ENCODE data around the gene RASL11B. TPM values are rescaled to one million over a fixed set of nuclear protein-coding genes. Genes with fewer than 3 reads are reported as not detected.
"Not testable (repeated sequence)": the region's sequence is repeated elsewhere in the genome, so short reads cannot be mapped to it uniquely, and the experiment has no call there.

Gene RASL11B
- total RNA-seq, 1 donor from 2014 or later = 6.3 TPM

DNA sequence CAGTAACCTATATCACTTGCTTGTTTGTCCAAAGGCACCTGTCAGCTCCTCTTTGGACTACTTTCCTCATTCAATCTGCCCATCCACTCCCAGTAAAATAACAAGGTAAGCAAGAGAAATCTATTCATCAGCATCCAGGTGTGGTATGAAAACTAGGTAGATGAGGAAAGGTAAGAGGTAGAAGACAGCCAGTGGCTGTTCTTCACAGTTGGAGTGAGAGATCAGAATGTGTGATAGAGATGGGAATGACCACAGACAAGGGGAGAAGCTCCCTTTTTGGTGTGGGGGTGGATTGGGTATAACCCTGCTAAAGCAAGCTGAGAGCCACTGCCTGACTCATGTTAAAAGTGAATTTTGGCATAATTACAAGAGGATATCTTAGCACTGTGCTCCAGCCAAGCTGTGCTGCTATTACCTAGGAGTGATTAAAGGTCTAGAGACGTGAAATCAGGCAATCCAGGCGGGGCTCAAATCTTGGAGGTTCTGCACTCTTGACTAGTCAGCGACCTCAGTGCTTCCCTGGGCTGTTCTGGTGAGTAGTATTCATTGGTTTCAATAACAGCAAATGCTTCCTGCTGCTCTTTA is 28.1 kb upstream of the RASL11B start:
- Histone ChIP-seq H3K9me3 (ENCODE audit: control insufficient read depth in 3 of 3, low read length in 3 of 3) (no peaks in the 10 kb centered on the region), H3K36me3 (ENCODE audit: control insufficient read depth in 3 of 3, insufficient read depth in 3 of 3, low read length in 3 of 3) (no peaks in the 10 kb centered on the region), H3K4me3 (ENCODE audit: low read length in 3 of 3) (peak overlapping the region in 1 of 3 donors; percentile 39), H3K9ac (ENCODE audit: low read depth in 1 of 3, low read length in 3 of 3) (no peak overlapping the region), H3K4me1 (ENCODE audit: control insufficient read depth in 3 of 3, insufficient read depth in 3 of 3, low read length in 3 of 3) (peaks cover 15 to 26% (median 20%) of the 10 kb centered on the region in 3 donors), H3K27ac (ENCODE audit: low read depth, low read length) (no peak overlapping the region), H3K27me3 (ENCODE audit: control insufficient read depth in 3 of 3, insufficient read depth in 3 of 3, low read length in 3 of 3) (no peaks in the 10 kb centered on the region)

DNA sequence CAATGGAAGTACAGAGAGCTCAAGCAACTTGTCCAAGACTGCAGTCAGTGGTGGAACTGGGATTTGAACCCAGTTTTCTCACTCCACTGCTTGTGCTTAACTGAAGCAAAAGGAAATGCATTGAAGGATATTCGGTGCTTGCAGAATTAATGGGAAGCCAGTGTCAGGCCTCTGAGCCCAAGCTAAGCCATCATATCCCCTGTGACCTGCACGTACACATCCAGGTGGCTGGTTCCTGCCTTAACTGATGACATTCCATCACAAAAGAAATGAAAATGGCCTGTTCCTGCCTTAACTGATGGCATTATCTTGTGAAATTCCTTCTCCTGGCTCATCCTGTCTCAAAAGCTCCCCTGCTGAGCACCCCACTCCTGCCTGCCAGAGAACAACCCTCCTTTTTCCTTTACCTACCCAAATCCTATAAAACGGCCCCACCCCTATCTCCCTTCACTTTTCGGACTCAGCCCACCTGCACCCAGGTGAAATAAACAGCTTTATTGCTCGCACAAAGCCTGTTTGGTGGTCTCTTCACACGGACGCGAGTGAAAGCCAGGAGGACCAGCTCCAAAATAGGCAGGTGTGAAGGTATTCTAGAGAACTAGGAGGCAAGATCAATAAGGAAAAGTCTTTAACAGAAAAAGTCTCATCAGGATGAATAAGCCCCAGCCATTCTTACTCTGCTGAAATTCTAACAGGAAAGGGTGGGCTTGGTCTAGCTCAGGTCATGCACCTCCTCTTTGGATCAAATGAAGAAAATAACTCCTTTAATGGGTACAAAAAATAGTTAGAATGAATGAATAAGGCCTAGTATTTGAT is 27.3 kb upstream of the RASL11B start:
- not testable (repeated sequence) for H3K36me3 ChIP-seq (ENCODE audit: control insufficient read depth in 3 of 3, insufficient read depth in 3 of 3, low read length in 3 of 3); H3K9ac ChIP-seq (ENCODE audit: low read depth in 1 of 3, low read length in 3 of 3); H3K27ac ChIP-seq (ENCODE audit: low read depth, low read length); H3K4me3 ChIP-seq (ENCODE audit: low read length in 3 of 3); H3K9me3 ChIP-seq (ENCODE audit: control insufficient read depth in 3 of 3, low read length in 3 of 3); H3K27me3 ChIP-seq (ENCODE audit: control insufficient read depth in 3 of 3, insufficient read depth in 3 of 3, low read length in 3 of 3)
- H3K4me1 ChIP-seq (ENCODE audit: control insufficient read depth in 3 of 3, insufficient read depth in 3 of 3, low read length in 3 of 3) = peaks cover 19 to 34% (median 20%) of the 10 kb centered on the region in 3 donors

DNA sequence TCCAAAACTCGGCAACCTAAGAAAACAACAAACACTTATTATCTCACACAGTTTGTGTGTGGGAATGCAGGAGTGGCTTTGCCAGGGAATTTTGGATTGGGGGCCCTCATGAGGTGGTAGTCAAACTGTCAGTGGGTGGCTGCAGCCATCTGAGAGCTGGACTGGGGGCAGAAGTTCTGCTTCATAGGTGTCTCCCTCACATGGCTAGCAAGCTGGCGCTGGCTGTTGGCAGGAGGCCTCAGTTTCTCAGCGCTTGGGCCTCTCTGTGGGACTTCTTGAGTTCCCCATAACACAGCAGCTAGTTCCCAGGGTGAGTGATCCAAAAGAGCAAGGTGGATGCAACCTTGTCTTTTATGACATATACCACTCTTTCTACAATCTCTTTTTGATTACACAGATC is 26.0 kb upstream of the RASL11B start:
- Histone ChIP-seq H3K9ac (ENCODE audit: low read depth in 1 of 3, low read length in 3 of 3) (no peak overlapping the region), H3K9me3 (ENCODE audit: control insufficient read depth in 3 of 3, low read length in 3 of 3) (no peaks in the 10 kb centered on the region), H3K36me3 (ENCODE audit: control insufficient read depth in 3 of 3, insufficient read depth in 3 of 3, low read length in 3 of 3) (no peaks in the 10 kb centered on the region), H3K4me3 (ENCODE audit: low read length in 3 of 3) (no peak overlapping the region), H3K27me3 (ENCODE audit: control insufficient read depth in 3 of 3, insufficient read depth in 3 of 3, low read length in 3 of 3) (no peaks in the 10 kb centered on the region), H3K4me1 (ENCODE audit: control insufficient read depth in 3 of 3, insufficient read depth in 3 of 3, low read length in 3 of 3) (peaks cover 23 to 42% (median 26%) of the 10 kb centered on the region in 3 donors), H3K27ac (ENCODE audit: low read depth, low read length) (no peak overlapping the region)

GRCh38 chr4:52836678-52837077 is 25.4 kb upstream of the RASL11B start:
- Histone ChIP-seq H3K9ac (ENCODE audit: low read depth in 1 of 3, low read length in 3 of 3) (no peak overlapping the region), H3K4me3 (ENCODE audit: low read length in 3 of 3) (no peak overlapping the region), H3K27me3 (ENCODE audit: control insufficient read depth in 3 of 3, insufficient read depth in 3 of 3, low read length in 3 of 3) (no peaks in the 10 kb centered on the region), H3K36me3 (ENCODE audit: control insufficient read depth in 3 of 3, insufficient read depth in 3 of 3, low read length in 3 of 3) (no peaks in the 10 kb centered on the region), H3K4me1 (ENCODE audit: control insufficient read depth in 3 of 3, insufficient read depth in 3 of 3, low read length in 3 of 3) (peaks cover 24 to 43% (median 30%) of the 10 kb centered on the region in 3 donors), H3K27ac (ENCODE audit: low read depth, low read length) (no peak overlapping the region), H3K9me3 (ENCODE audit: control insufficient read depth in 3 of 3, low read length in 3 of 3) (no peaks in the 10 kb centered on the region)

DNA sequence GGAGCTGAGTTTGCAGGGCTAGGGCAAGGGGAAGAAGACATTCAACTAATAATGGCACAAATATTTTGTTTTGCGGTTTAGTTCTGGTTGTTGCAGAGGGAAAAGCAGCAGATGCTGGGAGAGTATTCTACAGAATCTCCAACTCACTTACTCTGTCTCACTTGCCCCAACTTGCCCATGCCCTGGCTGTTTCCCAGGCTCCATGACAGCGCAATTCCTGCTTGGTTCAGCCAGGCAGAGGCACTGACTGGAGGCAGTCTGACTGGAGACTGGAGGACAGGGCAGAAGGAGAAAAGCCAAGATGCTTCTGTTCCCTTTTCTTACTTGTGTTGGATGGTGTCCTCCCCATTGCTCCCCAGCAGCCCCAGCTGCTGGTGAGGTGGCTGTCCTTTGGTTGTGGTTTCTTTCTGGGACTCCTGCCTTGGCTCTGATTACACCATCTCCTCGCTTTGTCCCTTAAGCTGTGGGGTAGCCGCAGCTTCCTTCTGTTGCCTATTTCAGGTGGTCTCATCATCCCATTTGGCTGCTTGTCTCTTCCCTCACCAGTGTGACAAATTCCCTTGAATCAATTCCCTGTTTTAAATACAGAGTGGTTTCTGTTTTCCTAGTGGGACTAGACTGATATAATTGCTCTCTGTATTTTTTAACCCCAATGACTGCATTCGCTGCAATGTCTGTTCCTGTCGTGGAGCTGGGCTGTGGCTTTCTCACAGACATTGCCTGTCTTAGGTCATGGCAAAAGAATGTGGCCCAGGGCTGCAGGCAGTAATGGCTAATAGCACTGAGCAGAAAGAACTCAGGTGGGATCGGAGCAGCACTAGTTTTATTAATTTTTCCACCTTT is 24.2 kb upstream of the RASL11B start:
- H3K4me1 ChIP-seq (ENCODE audit: control insufficient read depth in 3 of 3, insufficient read depth in 3 of 3, low read length in 3 of 3) = peaks cover 28 to 48% (median 39%) of the 10 kb centered on the region in 3 donors
- no peaks in the 10 kb centered on the region for H3K27me3 ChIP-seq (ENCODE audit: control insufficient read depth in 3 of 3, insufficient read depth in 3 of 3, low read length in 3 of 3)
- no peak overlapping the region for H3K4me3 ChIP-seq (ENCODE audit: low read length in 3 of 3)
- H3K36me3 ChIP-seq (ENCODE audit: control insufficient read depth in 3 of 3, insufficient read depth in 3 of 3, low read length in 3 of 3) = no peaks in the 10 kb centered on the region
- no peak overlapping the region for H3K9ac ChIP-seq (ENCODE audit: low read depth in 1 of 3, low read length in 3 of 3)
- no peak overlapping the region for H3K27ac ChIP-seq (ENCODE audit: low read depth, low read length)
- H3K9me3 ChIP-seq (ENCODE audit: control insufficient read depth in 3 of 3, low read length in 3 of 3) = no peaks in the 10 kb centered on the region

DNA sequence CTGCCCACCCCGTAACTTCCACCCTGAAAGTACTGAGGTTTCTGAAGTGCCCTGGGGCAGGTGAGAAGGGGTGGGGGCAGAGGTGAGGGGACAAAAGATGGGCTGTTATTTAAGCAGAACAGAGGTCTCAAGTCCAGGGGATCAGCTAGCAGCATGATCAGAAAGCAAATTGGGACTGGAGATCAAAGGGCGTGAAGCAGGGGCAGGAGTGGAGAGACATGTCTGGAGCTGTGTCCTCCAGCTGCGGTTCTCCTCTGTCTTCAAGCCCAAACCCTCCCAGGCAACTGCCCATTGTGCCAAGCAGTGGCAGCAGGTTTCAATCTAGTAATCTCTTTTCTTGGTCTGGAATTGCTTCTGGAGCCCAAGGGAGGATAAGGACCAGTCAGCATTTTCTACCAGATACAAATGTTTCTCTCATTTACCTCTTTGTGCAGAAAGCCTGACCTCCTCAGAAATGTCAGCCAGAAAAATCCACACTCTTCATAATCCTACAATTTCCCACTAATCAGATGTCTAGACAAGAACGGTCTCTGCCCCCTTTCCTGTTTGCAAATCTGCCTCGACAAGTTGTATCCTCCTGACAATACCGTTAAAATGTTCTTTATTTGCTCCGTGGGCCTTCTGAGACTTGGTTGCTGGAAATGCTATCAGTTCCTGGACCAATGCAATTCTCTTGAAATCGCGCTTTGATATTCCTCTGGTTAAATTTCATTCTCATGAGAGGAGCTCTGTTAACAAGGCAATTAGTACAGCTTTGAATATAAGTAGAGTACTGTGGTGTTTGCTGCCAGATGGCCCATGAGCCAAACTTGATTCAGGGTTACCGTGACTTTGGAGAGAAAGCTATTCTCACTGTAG is 23.2 kb upstream of the RASL11B start:
- Histone ChIP-seq H3K27me3 (ENCODE audit: control insufficient read depth in 3 of 3, insufficient read depth in 3 of 3, low read length in 3 of 3) (no peaks in the 10 kb centered on the region), H3K4me1 (ENCODE audit: control insufficient read depth in 3 of 3, insufficient read depth in 3 of 3, low read length in 3 of 3) (peaks cover 28 to 43% (median 37%) of the 10 kb centered on the region in 3 donors), H3K36me3 (ENCODE audit: control insufficient read depth in 3 of 3, insufficient read depth in 3 of 3, low read length in 3 of 3) (no peaks in the 10 kb centered on the region), H3K9ac (ENCODE audit: low read depth in 1 of 3, low read length in 3 of 3) (no peak overlapping the region), H3K27ac (ENCODE audit: low read depth, low read length) (no peak overlapping the region), H3K4me3 (ENCODE audit: low read length in 3 of 3) (no peak overlapping the region), H3K9me3 (ENCODE audit: control insufficient read depth in 3 of 3, low read length in 3 of 3) (no peaks in the 10 kb centered on the region)

GRCh38 chr4:52840531-52841370 is 21.4 kb upstream of the RASL11B start:
- no peak overlapping the region for H3K27ac ChIP-seq (ENCODE audit: low read depth, low read length)
- H3K9me3 ChIP-seq (ENCODE audit: control insufficient read depth in 3 of 3, low read length in 3 of 3) = no peaks in the 10 kb centered on the region
- H3K9ac ChIP-seq (ENCODE audit: low read depth in 1 of 3, low read length in 3 of 3) = no peak overlapping the region
- no peaks in the 10 kb centered on the region for H3K36me3 ChIP-seq (ENCODE audit: control insufficient read depth in 3 of 3, insufficient read depth in 3 of 3, low read length in 3 of 3)
- H3K27me3 ChIP-seq (ENCODE audit: control insufficient read depth in 3 of 3, insufficient read depth in 3 of 3, low read length in 3 of 3) = no peaks in the 10 kb centered on the region
- H3K4me3 ChIP-seq (ENCODE audit: low read length in 3 of 3) = no peak overlapping the region
- peaks cover 21 to 37% (median 30%) of the 10 kb centered on the region in 3 donors for H3K4me1 ChIP-seq (ENCODE audit: control insufficient read depth in 3 of 3, insufficient read depth in 3 of 3, low read length in 3 of 3)

DNA sequence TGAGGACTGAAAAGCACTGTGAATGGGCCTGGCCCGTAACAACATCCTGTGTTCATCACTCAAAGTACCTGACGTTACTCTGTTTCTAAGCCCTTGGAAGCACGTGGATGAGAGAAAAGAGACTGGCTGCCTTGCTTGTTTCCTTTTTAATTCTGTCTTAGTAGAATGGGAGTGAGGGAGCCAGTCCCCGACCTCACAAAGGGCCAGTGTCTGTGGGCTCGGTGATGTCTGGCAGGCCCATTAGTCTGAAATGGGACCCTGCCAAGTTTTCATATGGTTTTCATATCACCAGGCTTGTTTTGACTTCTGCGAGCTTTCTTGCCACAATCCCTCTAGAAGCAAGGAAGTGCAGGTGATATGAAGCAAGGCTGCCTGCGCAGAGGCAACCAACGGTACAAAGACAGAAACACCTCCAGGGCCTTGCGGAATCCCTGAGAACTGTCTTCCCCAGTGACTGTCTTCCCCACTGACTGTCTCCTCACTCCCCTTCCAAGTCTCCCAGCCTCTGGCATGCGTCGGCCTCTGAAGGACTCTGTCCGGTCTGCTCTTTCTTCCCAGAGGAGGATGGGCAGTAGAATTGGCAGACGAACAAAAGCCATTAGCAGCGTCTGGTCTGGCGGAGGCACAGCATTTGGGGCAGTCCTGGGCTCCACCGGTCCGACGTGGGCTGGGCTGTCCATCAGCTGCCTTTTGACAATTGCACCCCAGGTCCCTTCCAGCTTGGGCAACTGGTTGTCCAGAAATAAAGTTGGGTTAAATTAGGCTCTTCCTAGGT is 20.2 kb upstream of the RASL11B start:
- Histone ChIP-seq H3K36me3 (ENCODE audit: control insufficient read depth in 3 of 3, insufficient read depth in 3 of 3, low read length in 3 of 3) (no peaks in the 10 kb centered on the region), H3K4me3 (ENCODE audit: low read length in 3 of 3) (peak overlapping the region in 1 of 3 donors; percentile 46), H3K4me1 (ENCODE audit: control insufficient read depth in 3 of 3, insufficient read depth in 3 of 3, low read length in 3 of 3) (peaks cover 21 to 37% (median 34%) of the 10 kb centered on the region in 3 donors), H3K9ac (ENCODE audit: low read depth in 1 of 3, low read length in 3 of 3) (no peak overlapping the region), H3K27me3 (ENCODE audit: control insufficient read depth in 3 of 3, insufficient read depth in 3 of 3, low read length in 3 of 3) (no peaks in the 10 kb centered on the region), H3K9me3 (ENCODE audit: control insufficient read depth in 3 of 3, low read length in 3 of 3) (no peaks in the 10 kb centered on the region), H3K27ac (ENCODE audit: low read depth, low read length) (no peak overlapping the region)

Data from skeletal muscle tissue (tissue), 4 donors.